PC-9 (cell line): ENCODE results near the gene ECD.

ENCODE experiments used
- EZH2 ChIP-seq: fragments of 200-600 bp; sonication (generic); IDR thresholded peaks from 2 replicates; pipeline ENCODE4 v1.8.0; 2017; ENCODE audit warnings: antibody characterized with exemption, low read depth
- TF ChIP-seq, protein P1 (sequence below): fragments of 200-600 bp; sonication (generic); conservative IDR thresholded peaks from 2 replicates; pipeline ENCODE4 v1.6.1; 2017; ENCODE audit warnings: mixed run types, antibody characterized with exemption, mild to moderate bottlenecking, moderate library complexity

DNA sequence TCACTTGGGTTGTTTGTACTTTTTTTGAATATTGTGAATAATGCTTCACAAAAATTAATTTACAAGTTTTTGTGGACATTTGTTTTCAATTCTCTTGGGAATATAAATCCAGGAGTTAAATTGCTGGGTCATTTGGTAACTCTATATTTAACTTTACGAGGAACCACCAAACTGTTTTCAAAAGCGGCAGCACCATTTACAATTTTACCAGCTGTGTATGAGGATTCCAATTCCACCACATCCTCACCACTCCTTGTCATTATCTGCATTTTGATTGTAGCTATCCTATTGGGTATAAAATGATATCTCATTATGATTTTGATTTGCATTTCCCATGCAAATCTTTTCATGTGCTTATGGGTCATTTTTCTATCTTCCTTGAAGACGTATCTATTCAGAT is 61.5 kb downstream of the ECD start:
- TF ChIP-seq, protein P1, sequence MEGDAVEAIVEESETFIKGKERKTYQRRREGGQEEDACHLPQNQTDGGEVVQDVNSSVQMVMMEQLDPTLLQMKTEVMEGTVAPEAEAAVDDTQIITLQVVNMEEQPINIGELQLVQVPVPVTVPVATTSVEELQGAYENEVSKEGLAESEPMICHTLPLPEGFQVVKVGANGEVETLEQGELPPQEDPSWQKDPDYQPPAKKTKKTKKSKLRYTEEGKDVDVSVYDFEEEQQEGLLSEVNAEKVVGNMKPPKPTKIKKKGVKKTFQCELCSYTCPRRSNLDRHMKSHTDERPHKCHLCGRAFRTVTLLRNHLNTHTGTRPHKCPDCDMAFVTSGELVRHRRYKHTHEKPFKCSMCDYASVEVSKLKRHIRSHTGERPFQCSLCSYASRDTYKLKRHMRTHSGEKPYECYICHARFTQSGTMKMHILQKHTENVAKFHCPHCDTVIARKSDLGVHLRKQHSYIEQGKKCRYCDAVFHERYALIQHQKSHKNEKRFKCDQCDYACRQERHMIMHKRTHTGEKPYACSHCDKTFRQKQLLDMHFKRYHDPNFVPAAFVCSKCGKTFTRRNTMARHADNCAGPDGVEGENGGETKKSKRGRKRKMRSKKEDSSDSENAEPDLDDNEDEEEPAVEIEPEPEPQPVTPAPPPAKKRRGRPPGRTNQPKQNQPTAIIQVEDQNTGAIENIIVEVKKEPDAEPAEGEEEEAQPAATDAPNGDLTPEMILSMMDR = no peak
- no peak for TF ChIP-seq EZH2
